Mesenchymal stem cell (in vitro differentiated cells and primary cell): Measurements from ENCODE around the gene CLDN18.

ENCODE experiments used
- DNase-seq: peaks from one replicate; pipeline ENCODE4 v3.0.0-alpha.2; 2013
- H2AFZ ChIP-seq: one replicate; pipeline ENCODE4 v1.6.1; 2013; ENCODE audit warnings: low read depth, mild to moderate bottlenecking, control low read depth, inconsistent platforms, low read length, moderate library complexity
- H2AK5ac ChIP-seq: 2 replicates; pipeline ENCODE4 v1.6.1; 2013; ENCODE audit warnings: low read length, moderate library complexity, mild to moderate bottlenecking, inconsistent platforms; ENCODE audit not compliant: severe bottlenecking
- H2BK120ac ChIP-seq: one replicate; pipeline ENCODE4 v1.6.1; 2013; ENCODE audit warnings: low read depth, mild to moderate bottlenecking, inconsistent platforms, low read length, moderate library complexity
- H2BK12ac ChIP-seq, 2 experiments: one replicate each; pipeline ENCODE4 v1.6.1; 2013; ENCODE audit warnings: inconsistent platforms in 2 of 2, low read length in 2 of 2, mild to moderate bottlenecking in 2 of 2, moderate library complexity in 2 of 2, control low read depth in 1 of 2
- H2BK15ac ChIP-seq: one replicate; pipeline ENCODE4 v1.6.1; 2013; ENCODE audit warnings: mild to moderate bottlenecking, low read depth, inconsistent platforms; ENCODE audit not compliant: poor library complexity, severe bottlenecking
- H2BK5ac ChIP-seq: 2 replicates; pipeline ENCODE4 v1.6.1; 2013; ENCODE audit warnings: low read depth, mild to moderate bottlenecking, low read length, control low read depth, inconsistent platforms; ENCODE audit not compliant: poor library complexity, severe bottlenecking
- H3K14ac ChIP-seq, 2 experiments: one replicate each; pipeline ENCODE4 v1.6.1; 2013; ENCODE audit warnings: inconsistent platforms in 2 of 2, low read length in 2 of 2, control low read depth in 1 of 2, mild to moderate bottlenecking in 1 of 2, moderate library complexity in 1 of 2
- H3K18ac ChIP-seq, 2 experiments: one replicate each; pipeline ENCODE4 v1.6.1; 2013; ENCODE audit warnings: inconsistent platforms in 2 of 2, low read length in 2 of 2, control low read depth in 1 of 2, low read depth in 1 of 2, mild to moderate bottlenecking in 1 of 2
- H3K23ac ChIP-seq, 2 experiments: one replicate each; pipeline ENCODE4 v1.6.1; 2013; ENCODE audit warnings: inconsistent platforms in 2 of 2, low read length in 2 of 2, mild to moderate bottlenecking in 2 of 2, moderate library complexity in 2 of 2, control low read depth in 1 of 2
- H3K27ac ChIP-seq: 2 replicates; pipeline ENCODE4 v1.5.1; 2013; ENCODE audit warnings: mild to moderate bottlenecking, moderate library complexity, low read length, control low read depth, inconsistent platforms; ENCODE audit not compliant: poor library complexity, severe bottlenecking
- H3K27me3 ChIP-seq, 2 experiments: 2 replicates each; pipeline versions ENCODE4 v1.6.1 to v1.7.0; 2013; ENCODE audit warnings: low read length in 2 of 2, mild to moderate bottlenecking in 2 of 2, moderate library complexity in 2 of 2, control low read depth in 1 of 2, inconsistent platforms in 1 of 2; ENCODE audit not compliant: control insufficient read depth in 1 of 2, insufficient read depth in 1 of 2
- H3K36me3 ChIP-seq, 2 experiments: 2 replicates each; pipeline versions ENCODE4 v1.6.1 to v1.7.0; 2013; ENCODE audit warnings: low read length in 2 of 2, control low read depth in 1 of 2, inconsistent platforms in 1 of 2, low read depth in 1 of 2, mild to moderate bottlenecking in 1 of 2; ENCODE audit not compliant: insufficient read depth in 2 of 2, control insufficient read depth in 1 of 2
- H3K4ac ChIP-seq, 2 experiments: one replicate each; pipeline ENCODE4 v1.6.1; 2013; ENCODE audit warnings: inconsistent platforms in 2 of 2, low read length in 2 of 2, mild to moderate bottlenecking in 2 of 2, moderate library complexity in 2 of 2, control low read depth in 1 of 2, low read depth in 1 of 2
- H3K4me1 ChIP-seq: 2 replicates; pipeline ENCODE4 v1.6.1; 2013; ENCODE audit warnings: low read depth, low read length, control low read depth; ENCODE audit not compliant: control insufficient read depth, insufficient read depth
- H3K4me2 ChIP-seq: 2 replicates; pipeline ENCODE4 v1.6.1; 2013; ENCODE audit warnings: low read length, mild to moderate bottlenecking, inconsistent platforms; ENCODE audit not compliant: poor library complexity, severe bottlenecking
- H3K4me3 ChIP-seq, 2 experiments: 2 replicates each; pipeline versions ENCODE4 v1.5.1 to v1.7.0; 2013; ENCODE audit warnings: low read length in 2 of 2, mild to moderate bottlenecking in 2 of 2, control low read depth in 1 of 2, low read depth in 1 of 2; ENCODE audit not compliant: insufficient read depth in 1 of 2
- H3K79me1 ChIP-seq: replicated peaks from 2 replicates; pipeline ENCODE4 v1.6.1; 2013; ENCODE audit warnings: mild to moderate bottlenecking, control low read depth, low read length, inconsistent platforms; ENCODE audit not compliant: poor library complexity, severe bottlenecking
- H3K9ac ChIP-seq: 2 replicates; pipeline ENCODE4 v1.7.0; 2013; ENCODE audit warnings: mild to moderate bottlenecking, low read length, moderate library complexity
- H3K9me3 ChIP-seq: 2 replicates; pipeline ENCODE4 v1.7.0; 2013; ENCODE audit warnings: mild to moderate bottlenecking, low read length; ENCODE audit not compliant: control insufficient read depth
- H4K8ac ChIP-seq: one replicate; pipeline ENCODE4 v1.6.1; 2013; ENCODE audit warnings: inconsistent platforms, mild to moderate bottlenecking, low read length, moderate library complexity
- H4K91ac ChIP-seq: one replicate; pipeline ENCODE4 v1.6.1; 2013; ENCODE audit warnings: mild to moderate bottlenecking, low read length, inconsistent platforms
- WGBS: methylation state at CpG from one replicate; pipeline ENCODE4 v1.1.7; 2013; ENCODE audit warnings: mixed read lengths; 5-methylcytosine and 5-hydroxymethylcytosine counted together

Gene CLDN18

DNA sequence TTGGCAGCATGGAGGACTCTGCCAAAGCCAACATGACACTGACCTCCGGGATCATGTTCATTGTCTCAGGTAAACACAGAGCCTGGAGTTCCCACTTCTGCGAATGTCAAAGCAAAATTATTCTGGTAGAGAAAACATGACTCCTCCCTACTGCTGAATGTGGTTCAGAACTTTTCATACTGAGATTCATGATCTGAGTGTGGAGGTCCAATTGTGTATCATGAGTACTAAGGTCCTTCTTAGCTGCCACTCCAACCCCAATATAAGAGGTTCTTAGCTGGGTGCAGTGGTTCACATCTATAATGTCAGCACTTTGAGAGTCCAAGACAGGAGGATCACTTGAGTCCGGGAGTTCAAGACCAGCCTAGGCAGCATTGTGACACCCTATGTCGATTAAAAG is 13.8 kb downstream of the CLDN18 start:
- H2BK12ac ChIP-seq: no peak overlapping the region
- no peak overlapping the region for H2BK15ac ChIP-seq
- H3K4ac ChIP-seq: no peak overlapping the region
- no peak overlapping the region for H4K91ac ChIP-seq
- no peak overlapping the region for H3K4me3 ChIP-seq
- no peak overlapping the region for H3K14ac ChIP-seq
- H3K27me3 ChIP-seq: no peaks in the 10 kb centered on the region
- H3K36me3 ChIP-seq: peaks cover 8 to 21% of the 10 kb centered on the region in 2 experiments
- no peak overlapping the region for H2BK5ac ChIP-seq
- no peaks in the 10 kb centered on the region for H3K4me1 ChIP-seq
- H3K23ac ChIP-seq: no peak overlapping the region
- no peak overlapping the region for H2AFZ ChIP-seq
- no peak overlapping the region for H3K27ac ChIP-seq
- no peak overlapping the region for H2BK120ac ChIP-seq
- 99% methylated on average over 3 of the region's 4 CpGs for WGBS
- H4K8ac ChIP-seq: no peak overlapping the region
- H3K4me2 ChIP-seq: no peak overlapping the region
- H3K9ac ChIP-seq: no peak overlapping the region
- no peaks in the 10 kb centered on the region for H3K79me1 ChIP-seq
- no peak for DNase-seq
- H2AK5ac ChIP-seq: no peak overlapping the region
- no peak overlapping the region for H3K18ac ChIP-seq
- H3K9me3 ChIP-seq: no peaks in the 10 kb centered on the region

DNA sequence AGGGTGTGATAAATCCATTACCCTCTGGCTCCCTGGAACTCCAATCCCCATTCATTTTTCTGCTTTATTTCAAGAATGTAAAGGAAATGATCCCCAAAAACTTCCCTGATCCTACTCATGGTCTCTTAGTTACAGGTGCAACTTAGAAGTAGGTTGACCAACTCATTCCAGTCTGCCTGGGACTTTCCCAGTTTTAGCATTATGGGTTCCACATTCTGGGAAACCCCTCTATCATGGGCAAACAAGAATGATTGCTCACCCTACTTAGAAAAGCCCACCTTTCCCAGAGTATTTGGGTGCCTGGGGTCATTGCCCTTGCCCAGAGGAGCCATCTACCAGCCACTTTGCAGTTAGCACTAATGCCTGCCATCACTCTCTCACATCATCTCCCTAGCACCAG is 15.6 kb downstream of the CLDN18 start:
- no peaks in the 10 kb centered on the region for H3K9me3 ChIP-seq
- no peak overlapping the region for H3K18ac ChIP-seq
- H4K8ac ChIP-seq: no peak overlapping the region
- no peaks in the 10 kb centered on the region for H3K79me1 ChIP-seq
- H3K23ac ChIP-seq: no peak overlapping the region
- no peak overlapping the region for H3K4ac ChIP-seq
- H2BK5ac ChIP-seq: no peak overlapping the region
- no peak for DNase-seq
- H2BK12ac ChIP-seq: no peak overlapping the region
- H3K36me3 ChIP-seq: peaks cover 16 to 21% of the 10 kb centered on the region in 2 experiments
- no peak overlapping the region for H2AK5ac ChIP-seq
- no peak overlapping the region for H3K27ac ChIP-seq
- H2BK15ac ChIP-seq: no peak overlapping the region
- no peak overlapping the region for H2BK120ac ChIP-seq
- H3K14ac ChIP-seq: no peak overlapping the region
- no peaks in the 10 kb centered on the region for H3K27me3 ChIP-seq
- no peak overlapping the region for H2AFZ ChIP-seq
- H3K4me1 ChIP-seq: peaks cover 2% of the 10 kb centered on the region
- H3K9ac ChIP-seq: no peak overlapping the region
- H4K91ac ChIP-seq: no peak overlapping the region
- H3K4me3 ChIP-seq: no peak overlapping the region
- no peak overlapping the region for H3K4me2 ChIP-seq

DNA sequence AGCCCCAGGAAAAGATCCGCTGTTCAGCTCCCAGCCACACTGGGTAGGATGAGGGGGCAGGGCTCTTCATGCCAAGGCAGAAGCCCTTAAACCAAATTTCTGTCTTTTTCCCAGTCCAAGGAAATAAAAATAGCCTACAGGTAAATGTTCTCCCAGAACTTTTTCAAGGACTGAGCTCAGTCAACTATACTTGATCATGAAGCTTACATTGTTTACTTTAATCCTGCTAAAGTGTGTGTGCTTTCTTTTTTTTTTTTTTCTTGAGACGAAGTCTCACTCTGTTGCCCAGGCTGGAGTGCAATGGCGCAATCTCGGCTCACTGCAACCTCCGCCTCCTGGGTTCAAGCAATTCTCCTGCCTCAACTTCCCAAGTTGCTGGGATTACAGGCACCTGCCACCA is 17.9 kb downstream of the CLDN18 start:
- no peak overlapping the region for H3K9ac ChIP-seq

DNA sequence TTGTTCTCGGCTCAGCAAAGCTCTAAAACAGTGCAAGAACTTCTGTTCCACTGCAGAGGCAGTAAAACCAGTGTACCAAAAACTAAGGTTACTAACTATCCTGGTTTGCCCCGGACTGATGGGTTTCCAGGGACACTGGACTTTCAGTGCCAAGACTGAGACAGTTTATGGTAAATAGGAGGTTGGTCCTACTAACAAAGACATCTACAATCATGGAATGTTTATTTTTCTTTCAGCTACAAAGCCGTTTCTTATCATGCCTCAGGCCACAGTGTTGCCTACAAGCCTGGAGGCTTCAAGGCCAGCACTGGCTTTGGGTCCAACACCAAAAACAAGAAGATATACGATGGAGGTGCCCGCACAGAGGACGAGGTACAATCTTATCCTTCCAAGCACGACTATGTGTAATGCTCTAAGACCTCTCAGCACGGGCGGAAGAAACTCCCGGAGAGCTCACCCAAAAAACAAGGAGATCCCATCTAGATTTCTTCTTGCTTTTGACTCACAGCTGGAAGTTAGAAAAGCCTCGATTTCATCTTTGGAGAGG is 20.8 kb downstream of the CLDN18 start:
- DNase-seq: no peak
- H2BK5ac ChIP-seq: no peak overlapping the region
- no peak overlapping the region for H3K14ac ChIP-seq
- H3K9ac ChIP-seq: no peak overlapping the region
- H2BK120ac ChIP-seq: no peak overlapping the region
- H3K27me3 ChIP-seq: no peaks in the 10 kb centered on the region
- no peak overlapping the region for H3K23ac ChIP-seq
- H2AFZ ChIP-seq: no peak overlapping the region
- no peak overlapping the region for H2AK5ac ChIP-seq
- no peak overlapping the region for H3K27ac ChIP-seq
- H3K36me3 ChIP-seq: peaks cover 14 to 19% of the 10 kb centered on the region in 2 experiments
- no peak overlapping the region for H2BK12ac ChIP-seq
- no peak overlapping the region for H2BK15ac ChIP-seq
- H3K79me1 ChIP-seq: no peaks in the 10 kb centered on the region
- no peak overlapping the region for H3K4me3 ChIP-seq
- no peaks in the 10 kb centered on the region for H3K9me3 ChIP-seq
- no peak overlapping the region for H4K91ac ChIP-seq
- WGBS: 93% methylated on average over 11 of the region's 11 CpGs
- H3K4me2 ChIP-seq: no peak overlapping the region
- H3K4ac ChIP-seq: no peak overlapping the region
- no peak overlapping the region for H3K18ac ChIP-seq
- H3K4me1 ChIP-seq: peaks cover 2% of the 10 kb centered on the region
- peak overlapping the region; percentile 23 for H4K8ac ChIP-seq

More for the DNA sequence above, 17.9 kb downstream of the CLDN18 start:
- no peak overlapping the region for H3K4ac ChIP-seq
- H4K8ac ChIP-seq: no peak overlapping the region
- no peak overlapping the region for H3K23ac ChIP-seq
- no peak overlapping the region for H3K4me2 ChIP-seq
- H3K36me3 ChIP-seq: peaks cover 18 to 25% of the 10 kb centered on the region in 2 experiments
- H2AFZ ChIP-seq: no peak overlapping the region
- no peak overlapping the region for H2BK15ac ChIP-seq
- no peak overlapping the region for H2BK120ac ChIP-seq
- no peak overlapping the region for H2AK5ac ChIP-seq
- no peak for DNase-seq
- no peak overlapping the region for H3K18ac ChIP-seq
- H3K79me1 ChIP-seq: no peaks in the 10 kb centered on the region
- H2BK12ac ChIP-seq: no peak overlapping the region
- no peak overlapping the region for H4K91ac ChIP-seq
- H3K9me3 ChIP-seq: no peaks in the 10 kb centered on the region
- H3K14ac ChIP-seq: no peak overlapping the region
- no peak overlapping the region for H3K4me3 ChIP-seq
- no peaks in the 10 kb centered on the region for H3K27me3 ChIP-seq
- H2BK5ac ChIP-seq: no peak overlapping the region
- H3K27ac ChIP-seq: no peak overlapping the region
- H3K4me1 ChIP-seq: peaks cover 2% of the 10 kb centered on the region
- 99% methylated on average over 5 of the region's 5 CpGs for WGBS
